ENCODE measurements around the gene SLIT3.

SLIT3 gene

GRCh38 chr5:169048181-169049125 lies 252.5 kb downstream of the SLIT3 start:
- TF ChIP-seq CTCF (conservative IDR thresholded peaks at IDR 0.05; ENCODE audit: control insufficient read depth, insufficient read depth, low read depth, low read length) = no peak
- DNase-seq (ENCODE audit: low read depth) = no peak
- H3K4me3 ChIP-seq (ENCODE audit: control insufficient read depth, low read depth, low read length) = no peak overlapping the region

GRCh38 chr5:169044962-169045361 lies 256.0 kb downstream of the SLIT3 start:
- no peak for TF ChIP-seq CTCF (conservative IDR thresholded peaks at IDR 0.05; ENCODE audit: control insufficient read depth, insufficient read depth, low read depth, low read length)
- DNase-seq (ENCODE audit: low read depth) = no peak
- H3K4me3 ChIP-seq (ENCODE audit: control insufficient read depth, low read depth, low read length) = no peak overlapping the region

- no peak overlapping the region for H3K4me3 ChIP-seq (ENCODE audit: control insufficient read depth, low read depth, low read length)
- DNase-seq (ENCODE audit: low read depth) = no peak
- no peak for TF ChIP-seq CTCF (conservative IDR thresholded peaks at IDR 0.05; ENCODE audit: control insufficient read depth, insufficient read depth, low read depth, low read length)
Observed at GRCh38 chr5:169041180-169041579, 259.8 kb downstream of the SLIT3 start.

- no peak for TF ChIP-seq CTCF (conservative IDR thresholded peaks at IDR 0.05; ENCODE audit: control insufficient read depth, insufficient read depth, low read depth, low read length)
- no peak for DNase-seq (ENCODE audit: low read depth)
- H3K4me3 ChIP-seq (ENCODE audit: control insufficient read depth, low read depth, low read length) = no peak overlapping the region
Observed at GRCh38 chr5:169039592-169039991, 261.3 kb downstream of the SLIT3 start.

GRCh38 chr5:169037466-169037865 lies 263.5 kb downstream of the SLIT3 start:
- H3K4me3 ChIP-seq (ENCODE audit: control insufficient read depth, low read depth, low read length) = no peak overlapping the region
- DNase-seq (ENCODE audit: low read depth) = no peak
- TF ChIP-seq CTCF (conservative IDR thresholded peaks at IDR 0.05; ENCODE audit: control insufficient read depth, insufficient read depth, low read depth, low read length) = no peak

GRCh38 chr5:169036079-169036805 lies 264.7 kb downstream of the SLIT3 start:
- DNase-seq (ENCODE audit: low read depth) = no peak
- no peak overlapping the region for H3K4me3 ChIP-seq (ENCODE audit: control insufficient read depth, low read depth, low read length)
- no peak for TF ChIP-seq CTCF (conservative IDR thresholded peaks at IDR 0.05; ENCODE audit: control insufficient read depth, insufficient read depth, low read depth, low read length)
